DMS114 treated with DMSO at 0.1 percent for 48 hours (cell line): ENCODE data around the gene ITGAE.
"Not testable (repeated sequence)": the region's sequence is repeated elsewhere in the genome, so short reads cannot be mapped to it uniquely, and the experiment has no call there.

ENCODE experiments used
- DNase-seq: peaks from one replicate; lab custom pipeline; 2025; ENCODE audit not compliant: unreplicated experiment; lab: John Stamatoyannopoulos, UW

The ITGAE gene

GRCh38 chr17:3796110-3796821, 4.7 kb downstream of the ITGAE start:
- no peak for DNase-seq

GRCh38 chr17:3795390-3796102, 5.4 kb downstream of the ITGAE start:
- DNase-seq = no peak

GRCh38 chr17:3794557-3795389, 6.2 kb downstream of the ITGAE start:
- DNase-seq = no peak

GRCh38 chr17:3794152-3794551, 6.8 kb downstream of the ITGAE start:
- DNase-seq = not testable (repeated sequence)

GRCh38 chr17:3793258-3793657, 7.7 kb downstream of the ITGAE start:
- DNase-seq = not testable (repeated sequence)

GRCh38 chr17:3792481-3792880, 8.5 kb downstream of the ITGAE start:
- DNase-seq = no peak

- no peak for DNase-seq
Measured at GRCh38 chr17:3788200-3788599, 12.8 kb downstream of the ITGAE start.

GRCh38 chr17:3785323-3785722, 15.7 kb downstream of the ITGAE start:
- DNase-seq = not testable (repeated sequence)

GRCh38 chr17:3782751-3783150, 18.2 kb downstream of the ITGAE start:
- DNase-seq = no peak

GRCh38 chr17:3780986-3781385, 20.0 kb downstream of the ITGAE start:
- DNase-seq = no peak

GRCh38 chr17:3777366-3778120, 23.4 kb downstream of the ITGAE start:
- DNase-seq = no peak

- no peak for DNase-seq
Measured at GRCh38 chr17:3773966-3774365, 27.0 kb downstream of the ITGAE start.

GRCh38 chr17:3773511-3773910, 27.5 kb downstream of the ITGAE start:
- DNase-seq = no peak

- DNase-seq = no peak
Measured at GRCh38 chr17:3772764-3773163, 28.2 kb downstream of the ITGAE start.

GRCh38 chr17:3771140-3771539, 29.8 kb downstream of the ITGAE start:
- DNase-seq = no peak

- DNase-seq = no peak
Measured at GRCh38 chr17:3770466-3770865, 30.5 kb downstream of the ITGAE start.

GRCh38 chr17:3768769-3769168, 32.2 kb downstream of the ITGAE start:
- no peak for DNase-seq

GRCh38 chr17:3768341-3768740, 32.6 kb downstream of the ITGAE start:
- DNase-seq = no peak

- no peak for DNase-seq
Measured at GRCh38 chr17:3766779-3767178, 34.2 kb downstream of the ITGAE start.

GRCh38 chr17:3765981-3766380, 35.0 kb downstream of the ITGAE start:
- DNase-seq = no peak

- no peak for DNase-seq
Measured at GRCh38 chr17:3763777-3764170, 37.2 kb downstream of the ITGAE start.
